ENCODE results near the gene VAX1.

Gene VAX1

GRCh38 chr10:117135480-117136140 lies 2.5 kb downstream of the VAX1 start:
- ChIA-PET POLR2A (no interaction called here), CTCF (interaction anchor here (1.2 to 2.1 kb wide), 2 partner anchors 32 to 40 kb away, joined by 4 to 6 read pairs; no protein-coding TSS in a partner anchor)
- DNase-seq (ENCODE audit: extremely low spot score) = no peak
- no peak for TF ChIP-seq CTCF (IDR thresholded peaks at IDR 0.05; ENCODE audit: control extremely low read depth, extremely low read depth, low read depth, missing control alignments)

- CTCF ChIA-PET = interaction anchor here (1.2 to 2.1 kb wide), 2 partner anchors 33 to 40 kb away, joined by 4 to 6 read pairs; no protein-coding TSS in a partner anchor
- POLR2A ChIA-PET = no interaction called here
- no peak for TF ChIP-seq CTCF (IDR thresholded peaks at IDR 0.05; ENCODE audit: control extremely low read depth, extremely low read depth, low read depth, missing control alignments)
- no peak for DNase-seq (ENCODE audit: extremely low spot score)
These were observed 3.1 kb downstream of the VAX1 start for GRCh38 chr10:117135026-117135372.

GRCh38 chr10:117134306-117135025 lies 3.6 kb downstream of the VAX1 start:
- no peak for DNase-seq (ENCODE audit: extremely low spot score)
- ChIA-PET POLR2A (no interaction called here), CTCF (interaction anchor here (1.2 to 1.6 kb wide), 2 partner anchors 34 to 337 kb away, joined by 4 read pairs; no protein-coding TSS in a partner anchor)
- no peak for TF ChIP-seq CTCF (IDR thresholded peaks at IDR 0.05; ENCODE audit: control extremely low read depth, extremely low read depth, low read depth, missing control alignments)

- no peak for TF ChIP-seq CTCF (IDR thresholded peaks at IDR 0.05; ENCODE audit: control extremely low read depth, extremely low read depth, low read depth, missing control alignments)
- DNase-seq (ENCODE audit: extremely low spot score) = no peak
- POLR2A ChIA-PET = no interaction called here
- CTCF ChIA-PET = interaction anchor here (1.6 kb wide), 1 partner anchor 337 kb away, joined by 4 read pairs; no protein-coding TSS in a partner anchor
These were observed 4.1 kb downstream of the VAX1 start for GRCh38 chr10:117134056-117134305.

GRCh38 chr10:117133273-117134055 lies 4.6 kb downstream of the VAX1 start:
- POLR2A ChIA-PET = no interaction called here
- CTCF ChIA-PET = interaction anchor here (1.6 kb wide), 1 partner anchor 336 kb away, joined by 4 read pairs; no protein-coding TSS in a partner anchor
- DNase-seq (ENCODE audit: extremely low spot score) = no peak
- TF ChIP-seq CTCF (IDR thresholded peaks at IDR 0.05; ENCODE audit: control extremely low read depth, extremely low read depth, low read depth, missing control alignments) = no peak

GRCh38 chr10:117132751-117133231 lies 5.3 kb downstream of the VAX1 start:
- POLR2A ChIA-PET = no interaction called here
- TF ChIP-seq CTCF (IDR thresholded peaks at IDR 0.05; ENCODE audit: control extremely low read depth, extremely low read depth, low read depth, missing control alignments) = no peak
- CTCF ChIA-PET = interaction anchor here (1.6 kb wide), 1 partner anchor 335 kb away, joined by 4 read pairs; no protein-coding TSS in a partner anchor
- no peak for DNase-seq (ENCODE audit: extremely low spot score)
